Measurements from ENCODE around the gene SMIM29.
"Not testable (repeated sequence)": the region's sequence is repeated elsewhere in the genome, so short reads cannot be mapped to it uniquely, and the experiment has no call there.

Gene SMIM29

DNA sequence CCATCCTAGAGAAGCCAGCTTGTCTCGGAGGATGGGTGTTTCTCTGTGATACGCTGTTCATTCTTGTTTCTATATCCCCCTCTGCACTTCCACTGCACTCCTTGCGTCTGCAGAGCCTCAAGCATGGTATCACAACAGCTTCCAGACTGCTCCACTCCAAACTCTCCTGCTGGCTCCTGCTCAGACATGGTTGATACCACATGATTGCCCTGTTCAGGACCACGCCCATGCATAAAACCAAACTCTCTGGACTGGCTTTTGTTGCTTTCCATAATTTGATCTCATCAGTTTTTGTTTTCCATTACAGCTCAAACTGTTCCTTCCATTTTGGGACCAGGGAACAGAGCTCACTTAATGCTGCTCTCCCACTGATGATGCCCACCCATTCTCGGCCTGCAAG lies 30.0 kb upstream of the SMIM29 start:
- Histone ChIP-seq H3K4me1 (ENCODE audit: control insufficient read depth in 5 of 5, insufficient read depth in 5 of 5, low read length in 5 of 5) (peaks cover 0 to 42% (median 10%) of the 10 kb centered on the region in 5 donors), H3K9ac (ENCODE audit: low read length in 5 of 5) (no peak overlapping the region), H3K27ac (ENCODE audit: low read depth, low read length) (no peak overlapping the region), H3K9me3 (ENCODE audit: control insufficient read depth in 5 of 5, low read length in 5 of 5) (no peaks in the 10 kb centered on the region), H3K36me3 (ENCODE audit: control insufficient read depth in 5 of 5, insufficient read depth in 5 of 5, low read length in 5 of 5) (peaks cover 0 to 13% (median 3%) of the 10 kb centered on the region in 5 donors), H3K27me3 (ENCODE audit: control insufficient read depth in 5 of 5, insufficient read depth in 4 of 5, low read length in 5 of 5) (no peaks in the 10 kb centered on the region), H3K4me3 (ENCODE audit: low read depth in 1 of 5, low read length in 5 of 5) (no peak overlapping the region)

DNA sequence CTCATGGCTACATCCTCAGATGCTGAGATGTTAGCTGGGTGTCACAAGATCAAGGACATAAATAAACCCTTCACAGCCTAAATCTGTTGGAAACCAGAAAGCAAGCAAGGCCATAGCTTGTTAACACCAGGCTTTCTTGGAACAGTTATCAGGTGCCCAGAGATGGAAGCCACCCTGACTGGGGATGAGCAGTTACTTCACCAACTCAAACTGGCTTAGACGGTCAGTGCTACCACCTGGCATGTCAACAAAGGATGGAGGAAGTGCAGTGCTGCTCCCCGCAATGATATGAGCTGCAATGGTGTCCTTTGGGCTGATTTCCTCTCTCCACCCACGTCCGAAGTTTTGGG lies 28.9 kb upstream of the SMIM29 start:
- peaks cover 1 to 46% (median 8%) of the 10 kb centered on the region in 5 donors for H3K4me1 ChIP-seq (ENCODE audit: control insufficient read depth in 5 of 5, insufficient read depth in 5 of 5, low read length in 5 of 5)
- H3K9me3 ChIP-seq (ENCODE audit: control insufficient read depth in 5 of 5, low read length in 5 of 5), result no peaks in the 10 kb centered on the region
- peaks cover 0 to 13% (median 3%) of the 10 kb centered on the region in 5 donors for H3K36me3 ChIP-seq (ENCODE audit: control insufficient read depth in 5 of 5, insufficient read depth in 5 of 5, low read length in 5 of 5)
- H3K27me3 ChIP-seq (ENCODE audit: control insufficient read depth in 5 of 5, insufficient read depth in 4 of 5, low read length in 5 of 5), result no peaks in the 10 kb centered on the region
- no peak overlapping the region for H3K27ac ChIP-seq (ENCODE audit: low read depth, low read length)
- no peak overlapping the region for H3K9ac ChIP-seq (ENCODE audit: low read length in 5 of 5)
- H3K4me3 ChIP-seq (ENCODE audit: low read depth in 1 of 5, low read length in 5 of 5), result no peak overlapping the region

DNA sequence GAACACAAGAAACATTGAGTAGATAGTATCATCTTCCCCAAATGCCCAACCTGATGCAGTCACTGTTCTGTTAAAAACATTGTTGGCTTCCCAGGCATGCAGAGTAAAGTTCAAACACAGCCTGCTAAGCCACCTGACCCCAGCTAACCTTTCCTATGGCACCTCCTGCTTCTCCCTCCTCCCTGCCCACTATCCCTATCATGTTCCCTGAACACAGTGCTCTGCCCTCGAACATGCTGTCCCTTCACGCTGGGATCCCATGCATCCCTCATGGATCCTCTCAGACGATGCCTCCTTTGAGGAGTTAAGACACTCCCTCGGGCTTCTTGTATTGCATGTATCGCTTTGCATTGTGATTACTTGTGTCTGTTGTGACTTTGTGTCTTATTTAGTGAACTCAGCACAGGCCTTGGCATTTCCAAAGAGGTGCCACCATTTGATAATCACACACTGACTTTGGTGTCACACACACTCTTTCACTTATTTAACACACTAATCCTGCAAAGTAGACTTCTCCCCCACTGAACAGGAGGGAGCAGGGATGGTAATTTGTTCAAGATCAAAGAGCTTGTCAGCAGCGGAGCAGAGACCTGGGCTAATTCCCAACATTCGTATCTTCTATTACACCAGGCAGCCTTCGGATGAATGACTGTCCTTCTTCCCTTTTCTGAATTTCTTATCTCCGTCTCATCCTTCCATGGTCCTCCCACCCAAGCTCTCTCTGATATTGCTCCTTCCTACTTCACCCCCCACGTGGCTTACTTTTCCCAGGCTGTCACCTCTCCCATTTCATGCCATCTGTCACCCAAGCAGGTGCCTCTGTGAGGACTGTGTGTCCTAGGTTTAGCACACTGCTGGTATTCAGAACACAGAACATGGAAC lies 28.3 kb upstream of the SMIM29 start:
- Histone ChIP-seq H3K4me1 (ENCODE audit: control insufficient read depth in 5 of 5, insufficient read depth in 5 of 5, low read length in 5 of 5) (peaks cover 1 to 45% (median 13%) of the 10 kb centered on the region in 5 donors), H3K27ac (ENCODE audit: low read depth, low read length) (no peak overlapping the region), H3K27me3 (ENCODE audit: control insufficient read depth in 5 of 5, insufficient read depth in 4 of 5, low read length in 5 of 5) (no peaks in the 10 kb centered on the region), H3K36me3 (ENCODE audit: control insufficient read depth in 5 of 5, insufficient read depth in 5 of 5, low read length in 5 of 5) (peaks cover 0 to 13% (median 3%) of the 10 kb centered on the region in 5 donors), H3K4me3 (ENCODE audit: low read depth in 1 of 5, low read length in 5 of 5) (no peak overlapping the region), H3K9ac (ENCODE audit: low read length in 5 of 5) (no peak overlapping the region), H3K9me3 (ENCODE audit: control insufficient read depth in 5 of 5, low read length in 5 of 5) (no peaks in the 10 kb centered on the region)

DNA sequence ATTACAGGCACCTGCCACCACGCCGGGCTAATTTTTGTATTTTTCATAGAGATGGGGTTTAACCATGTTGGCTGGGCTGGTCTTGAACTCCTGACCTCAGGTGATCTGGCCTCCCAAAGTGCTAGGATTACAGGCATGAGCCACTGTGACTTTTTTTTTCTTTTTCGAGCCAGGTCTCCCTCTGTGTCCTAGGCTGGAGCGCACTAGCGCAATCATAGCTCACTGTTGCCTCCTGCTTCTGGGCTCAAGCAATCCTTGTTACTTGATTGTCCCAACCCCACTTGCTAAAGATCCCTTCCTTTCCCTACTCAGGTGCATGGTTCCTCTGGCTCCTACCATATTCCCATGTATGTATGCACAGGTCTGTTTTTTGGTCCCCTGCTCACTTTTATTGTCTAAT lies 27.4 kb upstream of the SMIM29 start:
- Histone ChIP-seq H3K9me3 (ENCODE audit: control insufficient read depth in 5 of 5, low read length in 5 of 5) (no peaks in the 10 kb centered on the region), H3K4me1 (ENCODE audit: control insufficient read depth in 5 of 5, insufficient read depth in 5 of 5, low read length in 5 of 5) (peaks cover 1 to 45% (median 14%) of the 10 kb centered on the region in 5 donors), H3K36me3 (ENCODE audit: control insufficient read depth in 5 of 5, insufficient read depth in 5 of 5, low read length in 5 of 5) (peaks cover 0 to 13% (median 3%) of the 10 kb centered on the region in 5 donors), H3K27me3 (ENCODE audit: control insufficient read depth in 5 of 5, insufficient read depth in 4 of 5, low read length in 5 of 5) (no peaks in the 10 kb centered on the region), H3K9ac (ENCODE audit: low read length in 5 of 5) (no peak overlapping the region), H3K27ac (ENCODE audit: low read depth, low read length) (no peak overlapping the region), H3K4me3 (ENCODE audit: low read depth in 1 of 5, low read length in 5 of 5) (no peak overlapping the region)

DNA sequence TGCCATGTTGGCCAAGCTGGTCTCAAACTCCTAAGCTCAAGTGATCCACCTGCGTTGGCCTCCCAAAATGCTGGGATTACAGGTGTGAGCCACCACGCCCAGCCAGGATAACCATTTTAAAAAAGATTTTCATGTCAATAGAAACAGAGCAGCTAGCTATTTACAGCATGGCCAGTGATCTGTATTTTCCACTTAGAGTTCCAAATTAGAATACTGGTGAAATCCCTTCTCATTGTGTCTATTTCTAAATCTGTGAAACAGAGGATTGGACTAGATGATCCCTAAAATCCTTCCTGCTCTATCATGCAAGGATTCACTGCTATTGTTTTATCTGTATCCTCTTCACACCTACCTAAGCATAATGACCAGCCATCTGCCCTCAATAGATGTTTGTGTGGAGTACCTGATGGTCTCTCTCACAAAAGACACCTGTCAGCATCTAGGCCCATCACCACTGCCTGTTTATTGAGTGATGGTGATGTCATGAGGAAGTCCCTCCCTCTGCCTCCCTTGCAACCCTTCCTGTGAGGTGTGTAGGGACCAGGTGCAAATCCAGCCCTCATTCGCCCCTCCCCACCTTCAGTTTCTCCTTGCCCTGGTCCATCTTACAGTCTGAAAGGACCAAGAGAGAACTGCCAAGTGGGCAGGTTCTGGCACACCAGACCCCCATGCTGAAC lies 26.5 kb upstream of the SMIM29 start:
- Histone ChIP-seq H3K4me3 (ENCODE audit: low read depth in 1 of 5, low read length in 5 of 5) (no peak overlapping the region), H3K36me3 (ENCODE audit: control insufficient read depth in 5 of 5, insufficient read depth in 5 of 5, low read length in 5 of 5) (peaks cover 0 to 8% (median 3%) of the 10 kb centered on the region in 5 donors), H3K9me3 (ENCODE audit: control insufficient read depth in 5 of 5, low read length in 5 of 5) (no peaks in the 10 kb centered on the region), H3K4me1 (ENCODE audit: control insufficient read depth in 5 of 5, insufficient read depth in 5 of 5, low read length in 5 of 5) (peaks cover 1 to 44% (median 14%) of the 10 kb centered on the region in 5 donors), H3K27me3 (ENCODE audit: control insufficient read depth in 5 of 5, insufficient read depth in 4 of 5, low read length in 5 of 5) (no peaks in the 10 kb centered on the region), H3K27ac (ENCODE audit: low read depth, low read length) (no peak overlapping the region), H3K9ac (ENCODE audit: low read length in 5 of 5) (no peak overlapping the region)

DNA sequence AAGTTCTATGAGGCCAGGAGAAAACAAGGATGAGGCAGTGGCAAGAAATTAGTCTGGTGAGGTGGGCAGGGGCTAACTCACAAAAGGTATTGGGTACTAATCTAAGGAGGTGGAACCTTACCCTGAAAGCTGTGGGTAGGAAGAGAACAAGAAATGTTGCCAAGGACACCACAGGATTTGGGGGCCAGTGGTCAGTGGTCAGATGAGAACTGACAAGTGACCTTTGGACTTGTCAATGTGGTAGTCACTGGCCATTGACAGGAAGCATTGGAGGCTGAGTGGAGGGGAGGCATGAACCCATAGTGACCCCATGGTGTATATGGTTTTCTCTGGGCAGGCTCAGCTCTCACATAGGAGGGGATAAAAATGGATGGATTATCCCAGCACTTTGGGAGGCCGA lies 25.3 kb upstream of the SMIM29 start:
- Histone ChIP-seq H3K27ac (ENCODE audit: low read depth, low read length) (no peak overlapping the region), H3K36me3 (ENCODE audit: control insufficient read depth in 5 of 5, insufficient read depth in 5 of 5, low read length in 5 of 5) (no peaks in the 10 kb centered on the region), H3K4me3 (ENCODE audit: low read depth in 1 of 5, low read length in 5 of 5) (no peak overlapping the region)

DNA sequence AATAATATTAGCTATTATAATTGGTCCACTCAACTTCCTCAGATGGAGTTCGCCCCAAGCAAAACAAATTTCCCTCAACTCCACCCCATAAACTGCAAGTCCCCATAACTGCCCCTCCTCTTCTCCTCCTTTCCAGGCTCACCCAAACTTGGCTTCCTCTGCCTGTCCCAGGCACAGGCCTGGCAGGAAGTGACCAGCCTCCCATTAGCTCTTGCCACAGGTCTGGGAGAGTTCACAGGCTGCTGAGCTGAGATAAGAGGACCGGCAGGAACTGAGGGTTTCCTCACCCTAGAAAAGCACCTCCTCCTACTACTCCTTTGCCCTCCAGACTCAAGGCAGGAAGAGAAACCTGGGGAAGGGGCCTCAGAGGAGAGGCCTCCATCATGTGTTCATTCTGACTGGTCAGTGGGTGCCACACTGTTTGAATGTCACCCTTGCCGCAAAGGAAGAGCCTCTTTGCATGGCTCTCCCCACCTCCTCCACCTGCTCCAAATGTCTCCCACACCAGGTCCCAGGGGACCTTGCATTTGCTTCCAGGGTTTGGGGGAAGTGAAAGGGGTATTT lies 24.5 kb upstream of the SMIM29 start:
- H3K27ac ChIP-seq (ENCODE audit: low read depth, low read length), result no peak overlapping the region
- H3K9me3 ChIP-seq (ENCODE audit: control insufficient read depth in 5 of 5, low read length in 5 of 5), result no peaks in the 10 kb centered on the region
- H3K36me3 ChIP-seq (ENCODE audit: control insufficient read depth in 5 of 5, insufficient read depth in 5 of 5, low read length in 5 of 5), result no peaks in the 10 kb centered on the region
- no peaks in the 10 kb centered on the region for H3K27me3 ChIP-seq (ENCODE audit: control insufficient read depth in 5 of 5, insufficient read depth in 4 of 5, low read length in 5 of 5)
- no peak overlapping the region for H3K4me3 ChIP-seq (ENCODE audit: low read depth in 1 of 5, low read length in 5 of 5)
- peaks cover 1 to 36% (median 14%) of the 10 kb centered on the region in 5 donors for H3K4me1 ChIP-seq (ENCODE audit: control insufficient read depth in 5 of 5, insufficient read depth in 5 of 5, low read length in 5 of 5)
- H3K9ac ChIP-seq (ENCODE audit: low read length in 5 of 5), result no peak overlapping the region

More for the DNA sequence above, 25.3 kb upstream of the SMIM29 start:
- H3K9ac ChIP-seq (ENCODE audit: low read length in 5 of 5), result no peak overlapping the region
- H3K27me3 ChIP-seq (ENCODE audit: control insufficient read depth in 5 of 5, insufficient read depth in 4 of 5, low read length in 5 of 5), result no peaks in the 10 kb centered on the region
- H3K9me3 ChIP-seq (ENCODE audit: control insufficient read depth in 5 of 5, low read length in 5 of 5), result no peaks in the 10 kb centered on the region
- peaks cover 1 to 36% (median 14%) of the 10 kb centered on the region in 5 donors for H3K4me1 ChIP-seq (ENCODE audit: control insufficient read depth in 5 of 5, insufficient read depth in 5 of 5, low read length in 5 of 5)

DNA sequence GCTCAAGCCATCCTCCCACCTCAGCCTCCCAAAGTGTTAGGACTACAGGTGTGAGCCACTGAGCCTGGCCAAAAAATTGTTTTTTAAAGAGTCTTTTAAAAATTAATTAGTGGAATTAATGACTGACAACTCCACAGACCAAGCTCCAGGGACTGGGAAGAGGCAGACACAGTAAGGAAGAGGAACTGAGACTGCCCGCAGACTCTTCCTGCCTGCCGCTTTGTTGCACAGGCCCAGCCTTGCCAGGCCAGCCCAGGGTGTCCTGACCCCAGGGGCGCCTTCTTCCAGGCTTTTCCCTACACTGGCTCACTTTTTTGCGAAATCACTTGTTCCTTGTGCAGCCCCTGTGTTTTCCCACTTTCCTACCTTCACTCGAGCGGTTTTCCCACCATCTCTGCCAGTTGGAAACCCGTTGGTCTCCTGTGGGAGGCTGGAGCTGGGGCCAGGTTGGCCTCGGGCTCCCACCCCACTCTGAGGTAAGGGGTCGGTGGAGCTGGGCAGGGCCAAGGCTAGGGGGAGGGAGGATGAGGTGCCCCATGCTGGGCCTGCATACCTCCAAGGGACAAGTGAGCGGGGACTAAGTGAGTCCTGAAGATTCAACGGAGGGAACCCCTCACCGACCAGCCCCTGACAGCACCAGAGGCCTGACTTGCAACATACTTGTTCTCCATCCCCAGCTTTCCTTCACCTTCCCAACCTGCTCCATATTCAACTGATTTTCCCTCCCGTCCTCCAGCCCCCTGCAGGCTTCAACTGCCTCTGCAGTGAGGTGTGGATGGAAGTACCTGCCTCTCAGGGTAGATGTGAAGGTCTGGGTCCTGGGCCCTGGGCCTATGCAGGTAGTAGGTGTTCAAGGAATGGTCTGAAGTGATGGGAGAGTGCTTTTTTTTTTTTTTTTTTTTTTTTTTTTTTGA lies 23.5 kb upstream of the SMIM29 start:
- no peak overlapping the region for H3K27ac ChIP-seq (ENCODE audit: low read depth, low read length)
- no peaks in the 10 kb centered on the region for H3K36me3 ChIP-seq (ENCODE audit: control insufficient read depth in 5 of 5, insufficient read depth in 5 of 5, low read length in 5 of 5)
- no peaks in the 10 kb centered on the region for H3K27me3 ChIP-seq (ENCODE audit: control insufficient read depth in 5 of 5, insufficient read depth in 4 of 5, low read length in 5 of 5)
- no peak overlapping the region for H3K4me3 ChIP-seq (ENCODE audit: low read depth in 1 of 5, low read length in 5 of 5)
- peaks cover 1 to 36% (median 14%) of the 10 kb centered on the region in 5 donors for H3K4me1 ChIP-seq (ENCODE audit: control insufficient read depth in 5 of 5, insufficient read depth in 5 of 5, low read length in 5 of 5)
- H3K9ac ChIP-seq (ENCODE audit: low read length in 5 of 5), result no peak overlapping the region
- no peaks in the 10 kb centered on the region for H3K9me3 ChIP-seq (ENCODE audit: control insufficient read depth in 5 of 5, low read length in 5 of 5)

DNA sequence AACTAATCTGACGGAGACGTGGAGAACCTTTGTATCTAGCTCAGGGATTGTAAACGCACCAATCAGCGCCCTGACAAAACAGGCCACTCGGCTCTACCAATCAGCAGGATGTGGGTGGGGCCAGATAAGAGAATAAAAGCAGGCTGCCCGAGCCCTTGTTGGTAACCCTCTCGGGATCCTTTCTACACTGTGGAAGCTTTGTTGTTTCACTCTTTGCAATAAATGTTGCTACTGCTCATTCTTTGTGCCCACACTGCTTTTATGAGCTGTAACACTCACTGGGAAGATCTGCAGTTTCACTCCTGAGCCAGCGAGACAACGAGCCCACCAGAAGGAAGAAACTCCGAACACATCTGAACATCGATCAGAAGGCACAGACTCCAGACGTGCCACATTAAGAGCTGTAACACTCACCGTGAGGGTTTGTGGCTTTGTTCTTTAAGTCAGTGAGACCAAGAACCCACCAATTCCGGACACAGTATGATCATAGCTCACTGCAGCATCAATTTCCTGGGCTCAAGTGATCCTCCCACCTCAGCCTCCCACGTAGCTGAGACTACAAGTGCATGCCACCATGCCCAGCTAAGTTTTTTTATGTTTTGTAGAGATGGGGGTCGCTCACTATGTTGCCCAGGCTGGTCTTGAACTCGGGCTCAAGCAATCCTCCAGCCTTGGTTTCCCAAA lies 21.0 kb upstream of the SMIM29 start:
- not testable (repeated sequence) for H3K4me3 ChIP-seq (ENCODE audit: low read depth in 1 of 5, low read length in 5 of 5); H3K9ac ChIP-seq (ENCODE audit: low read length in 5 of 5); H3K9me3 ChIP-seq (ENCODE audit: control insufficient read depth in 5 of 5, low read length in 5 of 5); H3K27ac ChIP-seq (ENCODE audit: low read depth, low read length); H3K27me3 ChIP-seq (ENCODE audit: control insufficient read depth in 5 of 5, insufficient read depth in 4 of 5, low read length in 5 of 5); H3K36me3 ChIP-seq (ENCODE audit: control insufficient read depth in 5 of 5, insufficient read depth in 5 of 5, low read length in 5 of 5)
- H3K4me1 ChIP-seq (ENCODE audit: control insufficient read depth in 5 of 5, insufficient read depth in 5 of 5, low read length in 5 of 5), result peaks cover 1 to 23% (median 6%) of the 10 kb centered on the region in 5 donors

Data from subcutaneous abdominal adipose tissue (tissue), 5 donors.